ENCODE results near the gene SERINC5. TPM values are rescaled to one million over a fixed set of nuclear protein-coding genes. Genes with fewer than 3 reads are reported as not detected.
A peak's percentile ranks its signal among the peaks of the same experiment; 100 is the strongest.
"Not testable (repeated sequence)": the region's sequence is repeated elsewhere in the genome, so short reads cannot be mapped to it uniquely, and the experiment has no call there.

SERINC5 gene
- total and polyA plus RNA-seq, 8 donors = 36.7 to 80.7 (median 47.1) TPM

GRCh38 chr5:80156156-80156555 lies 99.7 kb downstream of the SERINC5 start:
- Histone ChIP-seq H3K27me3 (no peaks in the 10 kb centered on the region), H3K9me3 (no peaks in the 10 kb centered on the region), H3K27ac (no peak overlapping the region), H3K4me1 (no peaks in the 10 kb centered on the region), H3K36me3 (peaks cover 0 to 51% of the 10 kb centered on the region in 2 donors), H3K4me3 (no peak overlapping the region)
- intact Hi-C loops (cut with DNase I) = no loop called here
- TF ChIP-seq CTCF (IDR thresholded peaks at IDR 0.05) = no peak
- no peak for ATAC-seq
- DNase-seq = no peak

- intact Hi-C loops (cut with DNase I) = no loop called here
- Histone ChIP-seq H3K9me3 (no peaks in the 10 kb centered on the region), H3K36me3 (peaks cover 0 to 54% of the 10 kb centered on the region in 2 donors), H3K27ac (no peak overlapping the region), H3K4me1 (no peaks in the 10 kb centered on the region), H3K4me3 (no peak overlapping the region), H3K27me3 (no peaks in the 10 kb centered on the region)
- DNase-seq = no peak
- no peak for TF ChIP-seq CTCF (IDR thresholded peaks at IDR 0.05)
- no peak for ATAC-seq
These were observed 101.1 kb downstream of the SERINC5 start for GRCh38 chr5:80154749-80155148.

GRCh38 chr5:80154289-80154688 lies 101.6 kb downstream of the SERINC5 start:
- H3K27me3 ChIP-seq; H3K9me3 ChIP-seq; DNase-seq; intact Hi-C loops (cut with DNase I); H3K4me3 ChIP-seq; H3K27ac ChIP-seq; ATAC-seq; H3K4me1 ChIP-seq: not testable (repeated sequence)
- H3K36me3 ChIP-seq = peaks cover 0 to 55% of the 10 kb centered on the region in 2 donors

GRCh38 chr5:80153586-80154126 lies 102.2 kb downstream of the SERINC5 start:
- no peak for TF ChIP-seq CTCF (IDR thresholded peaks at IDR 0.05)
- DNase-seq (no peak), ATAC-seq (peak; percentile 61)
- Histone ChIP-seq H3K4me3 (no peak overlapping the region), H3K4me1 (no peaks in the 10 kb centered on the region), H3K27ac (no peak overlapping the region), H3K27me3 (no peaks in the 10 kb centered on the region), H3K36me3 (peaks cover 0 to 49% of the 10 kb centered on the region in 2 donors), H3K9me3 (no peaks in the 10 kb centered on the region)
- intact Hi-C loops (cut with DNase I) = no loop called here

GRCh38 chr5:80152778-80153177 lies 103.1 kb downstream of the SERINC5 start:
- H3K27me3 ChIP-seq = no peaks in the 10 kb centered on the region
- intact Hi-C loops (cut with DNase I) = no loop called here
- H3K9me3 ChIP-seq = no peaks in the 10 kb centered on the region
- H3K27ac ChIP-seq = no peak overlapping the region
- H3K36me3 ChIP-seq = peaks cover 0 to 40% of the 10 kb centered on the region in 2 donors
- no peak overlapping the region for H3K4me3 ChIP-seq
- no peaks in the 10 kb centered on the region for H3K4me1 ChIP-seq
- TF ChIP-seq CTCF (IDR thresholded peaks at IDR 0.05) = no peak
- no peak for ATAC-seq
- no peak for DNase-seq

GRCh38 chr5:80151890-80152289 lies 104.0 kb downstream of the SERINC5 start:
- intact Hi-C loops (cut with DNase I) = no loop called here
- Histone ChIP-seq H3K36me3 (peaks cover 0 to 32% of the 10 kb centered on the region in 2 donors), H3K4me1 (no peaks in the 10 kb centered on the region), H3K27me3 (no peaks in the 10 kb centered on the region), H3K27ac (no peak overlapping the region), H3K4me3 (no peak overlapping the region), H3K9me3 (no peaks in the 10 kb centered on the region)
- DNase-seq = no peak
- no peak for TF ChIP-seq CTCF (IDR thresholded peaks at IDR 0.05)
- ATAC-seq = no peak

All from left lung (tissue), 10 donors.